ENCODE results near the gene CRBN. TPM values are rescaled to one million over a fixed set of nuclear protein-coding genes. Genes with fewer than 3 reads are reported as not detected.

The CRBN gene
- 23.6 to 30.7 TPM (median 26.8 TPM) in 5 replicates for total RNA-seq (2022; extraction: Qiagen RNA extraction; ENCODE audit: low read depth)

GRCh38 chr3:3179407-3180094, at the start of gene CRBN:
TSS of gene CRBN (minus strand) at chr3:3179691. CDS start at chr3:3179687, 4 bp downstream.

GRCh38 chr3:3126477-3127431, 52.7 kb downstream of the CRBN start, which contains the start of gene TRNT1:
TSS of gene TRNT1 (plus strand) at chr3:3126940. CDS start at chr3:3129041, 2,101 bp downstream.

GRCh38 chr3:3110299-3110630, 69.2 kb downstream of the CRBN start, which contains the start of gene IL5RA:
TSS of gene IL5RA (minus strand) at chr3:3110374. CDS start at chr3:3104984, 5,390 bp downstream.

Other genes starting within 250 kb of the CRBN start
- gene IL5RA, start 69.3 kb downstream of the CRBN start, total RNA-seq (2022; extraction: Qiagen RNA extraction; ENCODE audit: low read depth) = 0.10 TPM in 1 of 5 replicates, not detected in the others
- 26.3 to 33.3 TPM (median 30.3 TPM) in 5 replicates for gene TRNT1, start 52.8 kb downstream of the CRBN start, total RNA-seq (2022; extraction: Qiagen RNA extraction; ENCODE audit: low read depth)